Stimulated activated naive CD4-positive, alpha-beta T cell treated with Interleukin-2 at 50 U/mL for 16 hours (primary cell): ENCODE results near the gene KLF6.

Source experiments
- DNase-seq: peaks from one replicate; lab custom pipeline; 2025; lab: John Stamatoyannopoulos, UW

The KLF6 gene

GRCh38 chr10:3811291-3811870, 26.4 kb upstream of the KLF6 start:
- DNase-seq: peak; percentile 65

GRCh38 chr10:3808689-3809199, 23.7 kb upstream of the KLF6 start:
- DNase-seq: no peak

- DNase-seq: no peak
Observed at GRCh38 chr10:3807928-3808496, 23.0 kb upstream of the KLF6 start.

GRCh38 chr10:3807211-3807927, 22.4 kb upstream of the KLF6 start:
- DNase-seq: no peak

- no peak for DNase-seq
Observed at GRCh38 chr10:3806603-3807002, 21.6 kb upstream of the KLF6 start.

- peak; percentile 44 for DNase-seq
Observed at GRCh38 chr10:3805791-3806461, 20.9 kb upstream of the KLF6 start.

GRCh38 chr10:3805201-3805790, 20.3 kb upstream of the KLF6 start:
- peak; percentile 65 for DNase-seq

GRCh38 chr10:3803927-3804741, 19.1 kb upstream of the KLF6 start:
- peak; percentile 72 for DNase-seq

GRCh38 chr10:3803295-3803926, 18.4 kb upstream of the KLF6 start:
- no peak for DNase-seq

- DNase-seq: no peak
Observed at GRCh38 chr10:3802526-3803265, 17.7 kb upstream of the KLF6 start.

GRCh38 chr10:3801558-3802192, 16.7 kb upstream of the KLF6 start:
- DNase-seq: no peak

- no peak for DNase-seq
Observed at GRCh38 chr10:3800586-3800985, 15.6 kb upstream of the KLF6 start.

GRCh38 chr10:3797750-3798149, 12.7 kb upstream of the KLF6 start:
- no peak for DNase-seq

GRCh38 chr10:3793553-3793952, 8.5 kb upstream of the KLF6 start:
- no peak for DNase-seq

- no peak for DNase-seq
Observed at GRCh38 chr10:3792710-3793219, 7.8 kb upstream of the KLF6 start.

- no peak for DNase-seq
Observed at GRCh38 chr10:3791974-3792633, 7.1 kb upstream of the KLF6 start.

- DNase-seq: no peak
Observed at GRCh38 chr10:3790858-3791257, 5.8 kb upstream of the KLF6 start.

- DNase-seq: no peak
Observed at GRCh38 chr10:3790272-3790671, 5.3 kb upstream of the KLF6 start.

- DNase-seq: no peak
Observed at GRCh38 chr10:3789621-3790020, 4.6 kb upstream of the KLF6 start.
